GM12878 (cell line): ENCODE measurements around the gene RRAS. TPM values are rescaled to one million over a fixed set of nuclear protein-coding genes. Genes with fewer than 3 reads are reported as not detected.

ENCODE experiments used
- CHD1 ChIP-seq: IDR thresholded peaks from 2 replicates; pipeline ENCODE4 v1.6.1; 2012; ENCODE audit warnings: low read depth, low read length, improper control_type of control experiment
- EED ChIP-seq: sonication (generic); IDR thresholded peaks from 2 replicates; pipeline ENCODE4 v1.6.1; 2016; ENCODE audit warnings: antibody characterized with exemption, low read depth
- IKZF1 ChIP-seq: fragments of 450-650 bp; conservative IDR thresholded peaks from 2 replicates; pipeline ENCODE4 v1.6.1; 2017; ENCODE audit warnings: antibody characterized with exemption, mild to moderate bottlenecking
- IRF4 ChIP-seq: IDR thresholded peaks from 2 replicates; pipeline ENCODE4 v1.6.1; 2011; ENCODE audit warnings: low read depth, low read length
- KAT2A ChIP-seq: conservative IDR thresholded peaks from 2 replicates; pipeline ENCODE4 v1.6.1; 2011; ENCODE audit warnings: low read depth, low read length; ENCODE audit not compliant: control insufficient read depth
- KLF5 ChIP-seq: fragments of 450-650 bp; IDR thresholded peaks from 2 replicates; pipeline ENCODE4 v1.6.1; 2014; ENCODE audit warnings: mild to moderate bottlenecking; ENCODE audit not compliant: partially characterized antibody
- NBN ChIP-seq: fragments of 450-650 bp; IDR thresholded peaks from 2 replicates; pipeline ENCODE4 v1.6.1; 2016
- NFIC ChIP-seq: IDR thresholded peaks from 2 replicates; pipeline ENCODE4 v1.6.1; 2012; ENCODE audit warnings: low read depth, mild to moderate bottlenecking, inconsistent platforms, low read length, moderate library complexity
- SIX5 ChIP-seq: IDR thresholded peaks from 2 replicates; pipeline ENCODE4 v1.6.1; 2011; ENCODE audit warnings: mild to moderate bottlenecking, low read depth, low read length, moderate library complexity; ENCODE audit not compliant: severe bottlenecking
- SMARCA5 ChIP-seq: fragments of 450-650 bp; IDR thresholded peaks from 2 replicates; pipeline ENCODE4 v1.6.1; 2017; ENCODE audit warnings: mild to moderate bottlenecking
- SREBF1 ChIP-seq: IDR thresholded peaks from 2 replicates; pipeline ENCODE4 v1.6.1; 2012; ENCODE audit warnings: mild to moderate bottlenecking, low read length
- TAF1 ChIP-seq: IDR thresholded peaks from 2 replicates; pipeline ENCODE4 v1.6.1; 2011; ENCODE audit warnings: mild to moderate bottlenecking, low read depth, low read length, borderline replicate concordance
- YBX1 ChIP-seq: fragments of 450-650 bp; IDR thresholded peaks from 2 replicates; pipeline ENCODE4 v1.6.1; 2016; ENCODE audit warnings: antibody characterized with exemption
- YY1 ChIP-seq: IDR thresholded peaks from 2 replicates; pipeline ENCODE4 v1.6.1; 2011; ENCODE audit warnings: low read depth, mild to moderate bottlenecking, low read length
- ZNF217 ChIP-seq: fragments of 450-650 bp; IDR thresholded peaks from 2 replicates; pipeline ENCODE4 v1.6.1; 2017; ENCODE audit warnings: antibody characterized with exemption, mild to moderate bottlenecking
- polyA plus RNA-seq, 11 experiments: library from polyadenylated mRNA; depleted of rRNA in 4 of 11; unstranded in 6 of 11; stranded (reverse) in 5 of 11; fragments of >200 nt; fragmentation: Nextera tagmentation in 4 of 11; fragmentation: Illumina TruSeq in 1 of 11; extraction: Ambion mirVana in 4 of 11; extraction: Trizol in 1 of 11; gene quantifications; 1 replicate in 1 of 11; 2 replicates in 10 of 11; pipeline versions ENCODE4 v1.2.1 to v1.2.3, GENCODE V29; 2011 to 2016; ENCODE audit warnings: inconsistent platforms in 2 of 11, missing spikeins in 2 of 11, low read depth in 1 of 11
- total RNA-seq, 4 experiments: library from RNA; depleted of rRNA in 3 of 4; stranded (reverse); fragments of >200 nt in 3 of 4; fragmentation: Illumina TruSeq in 1 of 4; extraction: Trizol in 1 of 4; gene quantifications; 2 replicates each; pipeline versions ENCODE4 v1.2.1 to v1.2.3, GENCODE V29; 2013 to 2021
- TF ChIP-seq, protein P1 (sequence below): fragments of 450-650 bp; formaldehyde crosslinking; IDR thresholded peaks from 2 replicates; pipeline ENCODE4 v1.4.0; 2022; ENCODE audit warnings: mild to moderate bottlenecking, moderate library complexity
- TF ChIP-seq, protein P2 (sequence below): IDR thresholded peaks from 2 replicates; pipeline ENCODE4 v1.6.1; 2012; ENCODE audit warnings: low read depth, low read length, improper control_type of control experiment
- TF ChIP-seq, protein P3 (sequence below): fragments of 450-650 bp; conservative IDR thresholded peaks from 2 replicates; pipeline ENCODE4 v1.6.1; 2017; ENCODE audit warnings: mild to moderate bottlenecking, moderate library complexity
- TF ChIP-seq, protein P4 (sequence below): fragments of 450-650 bp; IDR thresholded peaks from 2 replicates; pipeline ENCODE4 v1.6.1; 2017; ENCODE audit warnings: low read depth, mild to moderate bottlenecking, moderate library complexity

The RRAS gene
- total and polyA plus RNA-seq, 10 of the 15 experiments (the other 5 are each of a cell fraction or from before 2014, with no cell fraction given): 0.24 to 5.8 (median 1.8) TPM

DNA sequence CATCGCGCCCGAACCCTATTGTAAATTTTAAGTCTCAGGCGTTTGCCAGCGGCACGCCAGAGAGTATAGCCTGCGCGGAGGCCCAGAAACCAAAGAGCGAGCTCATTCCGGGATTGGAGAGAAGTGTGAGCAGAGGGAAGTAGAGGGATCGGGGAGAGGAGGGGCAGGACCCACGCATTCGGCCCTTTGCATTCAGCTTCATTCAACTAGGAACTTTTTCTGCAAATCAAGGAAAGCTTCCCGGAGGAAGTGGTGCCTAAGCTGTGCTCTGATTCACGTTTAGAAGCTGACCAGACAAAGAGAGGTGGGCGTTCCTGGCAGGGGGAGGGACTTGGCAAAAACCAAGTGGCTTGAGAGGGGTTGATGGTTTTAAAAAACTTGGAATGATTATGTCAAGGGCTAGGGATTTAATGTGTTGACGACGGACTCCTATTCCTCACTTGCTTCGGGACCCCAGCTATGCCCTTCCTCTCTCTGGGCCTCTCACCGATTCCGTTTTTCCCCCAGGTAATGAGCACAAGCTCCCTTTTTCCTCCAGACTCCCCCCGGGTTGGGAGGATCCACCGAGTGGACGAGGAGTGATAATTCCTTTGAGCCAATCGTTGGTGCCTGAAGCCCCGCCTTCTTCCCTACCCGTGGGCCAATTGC, 36.3 kb upstream of the RRAS start (continued):
- TF ChIP-seq, protein P1, sequence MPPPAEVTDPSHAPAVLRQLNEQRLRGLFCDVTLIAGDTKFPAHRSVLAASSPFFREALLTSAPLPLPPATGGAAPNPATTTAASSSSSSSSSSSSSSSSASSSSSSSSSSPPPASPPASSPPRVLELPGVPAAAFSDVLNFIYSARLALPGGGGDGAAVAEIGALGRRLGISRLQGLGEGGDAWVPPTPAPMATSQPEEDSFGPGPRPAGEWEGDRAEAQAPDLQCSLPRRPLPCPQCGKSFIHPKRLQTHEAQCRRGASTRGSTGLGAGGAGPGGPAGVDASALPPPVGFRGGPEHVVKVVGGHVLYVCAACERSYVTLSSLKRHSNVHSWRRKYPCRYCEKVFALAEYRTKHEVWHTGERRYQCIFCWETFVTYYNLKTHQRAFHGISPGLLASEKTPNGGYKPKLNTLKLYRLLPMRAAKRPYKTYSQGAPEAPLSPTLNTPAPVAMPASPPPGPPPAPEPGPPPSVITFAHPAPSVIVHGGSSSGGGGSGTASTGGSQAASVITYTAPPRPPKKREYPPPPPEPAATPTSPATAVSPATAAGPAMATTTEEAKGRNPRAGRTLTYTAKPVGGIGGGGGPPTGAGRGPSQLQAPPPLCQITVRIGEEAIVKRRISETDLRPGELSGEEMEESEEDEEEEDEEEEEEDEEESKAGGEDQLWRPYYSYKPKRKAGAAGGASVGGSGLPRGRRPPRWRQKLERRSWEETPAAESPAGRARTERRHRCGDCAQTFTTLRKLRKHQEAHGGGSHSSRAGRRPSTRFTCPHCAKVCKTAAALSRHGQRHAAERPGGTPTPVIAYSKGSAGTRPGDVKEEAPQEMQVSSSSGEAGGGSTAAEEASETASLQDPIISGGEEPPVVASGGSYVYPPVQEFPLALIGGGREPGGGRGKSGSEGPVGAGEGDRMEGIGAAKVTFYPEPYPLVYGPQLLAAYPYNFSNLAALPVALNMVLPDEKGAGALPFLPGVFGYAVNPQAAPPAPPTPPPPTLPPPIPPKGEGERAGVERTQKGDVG (CRISPR knock-in tag): no peak
- TF ChIP-seq SIX5 (peak; percentile 51), NFIC (0 out of 2 replicates have a peak, but pooled peaks have one; percentile 23), SREBF1 (peak; percentile 99), CHD1 (peak; percentile 98), YBX1 (no peak), KLF5 (peak; percentile 99), IRF4 (no peak), TAF1 (peak; percentile 93), YY1 (peak; percentile 37; the same call in 1 of the 2 replicates), IKZF1 (peak; percentile 93), NBN (peak; percentile 97), SMARCA5 (peak; percentile 99), EED (no peak), ZNF217 (peak; percentile 98), KAT2A (no peak)
- TF ChIP-seq, protein P2, sequence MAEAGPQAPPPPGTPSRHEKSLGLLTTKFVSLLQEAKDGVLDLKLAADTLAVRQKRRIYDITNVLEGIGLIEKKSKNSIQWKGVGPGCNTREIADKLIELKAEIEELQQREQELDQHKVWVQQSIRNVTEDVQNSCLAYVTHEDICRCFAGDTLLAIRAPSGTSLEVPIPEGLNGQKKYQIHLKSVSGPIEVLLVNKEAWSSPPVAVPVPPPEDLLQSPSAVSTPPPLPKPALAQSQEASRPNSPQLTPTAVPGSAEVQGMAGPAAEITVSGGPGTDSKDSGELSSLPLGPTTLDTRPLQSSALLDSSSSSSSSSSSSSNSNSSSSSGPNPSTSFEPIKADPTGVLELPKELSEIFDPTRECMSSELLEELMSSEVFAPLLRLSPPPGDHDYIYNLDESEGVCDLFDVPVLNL: peak; percentile 17; the same call in 1 of the 2 replicates
- TF ChIP-seq, protein P3, sequence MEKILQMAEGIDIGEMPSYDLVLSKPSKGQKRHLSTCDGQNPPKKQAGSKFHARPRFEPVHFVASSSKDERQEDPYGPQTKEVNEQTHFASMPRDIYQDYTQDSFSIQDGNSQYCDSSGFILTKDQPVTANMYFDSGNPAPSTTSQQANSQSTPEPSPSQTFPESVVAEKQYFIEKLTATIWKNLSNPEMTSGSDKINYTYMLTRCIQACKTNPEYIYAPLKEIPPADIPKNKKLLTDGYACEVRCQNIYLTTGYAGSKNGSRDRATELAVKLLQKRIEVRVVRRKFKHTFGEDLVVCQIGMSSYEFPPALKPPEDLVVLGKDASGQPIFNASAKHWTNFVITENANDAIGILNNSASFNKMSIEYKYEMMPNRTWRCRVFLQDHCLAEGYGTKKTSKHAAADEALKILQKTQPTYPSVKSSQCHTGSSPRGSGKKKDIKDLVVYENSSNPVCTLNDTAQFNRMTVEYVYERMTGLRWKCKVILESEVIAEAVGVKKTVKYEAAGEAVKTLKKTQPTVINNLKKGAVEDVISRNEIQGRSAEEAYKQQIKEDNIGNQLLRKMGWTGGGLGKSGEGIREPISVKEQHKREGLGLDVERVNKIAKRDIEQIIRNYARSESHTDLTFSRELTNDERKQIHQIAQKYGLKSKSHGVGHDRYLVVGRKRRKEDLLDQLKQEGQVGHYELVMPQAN: peak; percentile 80
- TF ChIP-seq, protein P4, sequence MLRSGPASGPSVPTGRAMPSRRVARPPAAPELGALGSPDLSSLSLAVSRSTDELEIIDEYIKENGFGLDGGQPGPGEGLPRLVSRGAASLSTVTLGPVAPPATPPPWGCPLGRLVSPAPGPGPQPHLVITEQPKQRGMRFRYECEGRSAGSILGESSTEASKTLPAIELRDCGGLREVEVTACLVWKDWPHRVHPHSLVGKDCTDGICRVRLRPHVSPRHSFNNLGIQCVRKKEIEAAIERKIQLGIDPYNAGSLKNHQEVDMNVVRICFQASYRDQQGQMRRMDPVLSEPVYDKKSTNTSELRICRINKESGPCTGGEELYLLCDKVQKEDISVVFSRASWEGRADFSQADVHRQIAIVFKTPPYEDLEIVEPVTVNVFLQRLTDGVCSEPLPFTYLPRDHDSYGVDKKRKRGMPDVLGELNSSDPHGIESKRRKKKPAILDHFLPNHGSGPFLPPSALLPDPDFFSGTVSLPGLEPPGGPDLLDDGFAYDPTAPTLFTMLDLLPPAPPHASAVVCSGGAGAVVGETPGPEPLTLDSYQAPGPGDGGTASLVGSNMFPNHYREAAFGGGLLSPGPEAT: peak; percentile 96
